Measurements from ENCODE around the gene SETD7. TPM values are rescaled to one million over a fixed set of nuclear protein-coding genes. Genes with fewer than 3 reads are reported as not detected.

The SETD7 gene
- total RNA-seq, 1 experiment from 2014 or later = 52.8 TPM

- Histone ChIP-seq H3K4me1 (ENCODE audit: insufficient read depth, low read length, poor library complexity, severe bottlenecking) (peaks cover 24% of the 10 kb centered on the region), H3K9me3 (ENCODE audit: low read depth, low read length, poor library complexity, severe bottlenecking) (no peaks in the 10 kb centered on the region), H3K4me3 (ENCODE audit: low read depth, low read length, poor library complexity, severe bottlenecking) (no peak overlapping the region), H3K36me3 (ENCODE audit: insufficient read depth, low read length, poor library complexity, severe bottlenecking) (no peaks in the 10 kb centered on the region), H3K27ac (ENCODE audit: low read depth, low read length, poor library complexity, severe bottlenecking) (no peak overlapping the region), H3K27me3 (replicated peaks; ENCODE audit: insufficient read depth, low read depth, low read length, poor library complexity) (no peaks in the 10 kb centered on the region)
- ChIA-PET POLR2A (ENCODE audit: low non-redundant PET) (no interaction called here), CTCF (no interaction called here)
- no peak for DNase-seq (ENCODE audit: low spot score)
- intact Hi-C loops (cut with micrococcal nuclease; ENCODE audit: unreplicated experiment) = no loop called here
- TF ChIP-seq EZH2 (IDR thresholded peaks at IDR 0.05; ENCODE audit: borderline replicate concordance, low read depth, low read length, poor library complexity, severe bottlenecking) (no peak), CTCF (conservative IDR thresholded peaks at IDR 0.05; ENCODE audit: low read depth, low read length) (no peak)
- BruUV-seq (replicated peaks) = no TSS peak
Measured at GRCh38 chr4:139458543-139458942, 97.5 kb downstream of the SETD7 start.

GRCh38 chr4:139457318-139457717, 98.7 kb downstream of the SETD7 start:
- TF ChIP-seq EZH2 (IDR thresholded peaks at IDR 0.05; ENCODE audit: borderline replicate concordance, low read depth, low read length, poor library complexity, severe bottlenecking) = no peak
- TF ChIP-seq CTCF (conservative IDR thresholded peaks at IDR 0.05; ENCODE audit: low read depth, low read length) = no peak
- Histone ChIP-seq H3K4me1 (ENCODE audit: insufficient read depth, low read length, poor library complexity, severe bottlenecking) (peaks cover 24% of the 10 kb centered on the region), H3K36me3 (ENCODE audit: insufficient read depth, low read length, poor library complexity, severe bottlenecking) (no peaks in the 10 kb centered on the region), H3K27me3 (replicated peaks; ENCODE audit: insufficient read depth, low read depth, low read length, poor library complexity) (no peaks in the 10 kb centered on the region), H3K9me3 (ENCODE audit: low read depth, low read length, poor library complexity, severe bottlenecking) (no peaks in the 10 kb centered on the region), H3K4me3 (ENCODE audit: low read depth, low read length, poor library complexity, severe bottlenecking) (no peak overlapping the region), H3K27ac (ENCODE audit: low read depth, low read length, poor library complexity, severe bottlenecking) (no peak overlapping the region)
- intact Hi-C loops (cut with micrococcal nuclease; ENCODE audit: unreplicated experiment) = no loop called here
- no peak for DNase-seq (ENCODE audit: low spot score)
- ChIA-PET CTCF (no interaction called here), POLR2A (ENCODE audit: low non-redundant PET) (interaction anchor here (0.5 kb wide), 1 partner anchor 22 kb away, joined by 5 read pairs; no protein-coding TSS in a partner anchor)
- no TSS peak for BruUV-seq (replicated peaks)

- no TSS peak for BruUV-seq (replicated peaks)
- intact Hi-C loops (cut with micrococcal nuclease; ENCODE audit: unreplicated experiment) = no loop called here
- CTCF ChIA-PET = no interaction called here
Measured at GRCh38 chr4:139455126-139455538, 100.9 kb downstream of the SETD7 start.

More at GRCh38 chr4:139455126-139455538, 100.9 kb downstream of the SETD7 start:
- Histone ChIP-seq H3K27me3 (replicated peaks; ENCODE audit: insufficient read depth, low read depth, low read length, poor library complexity) (no peaks in the 10 kb centered on the region), H3K36me3 (ENCODE audit: insufficient read depth, low read length, poor library complexity, severe bottlenecking) (no peaks in the 10 kb centered on the region), H3K4me3 (ENCODE audit: low read depth, low read length, poor library complexity, severe bottlenecking) (peak overlapping the region; percentile 80), H3K27ac (ENCODE audit: low read depth, low read length, poor library complexity, severe bottlenecking) (no peak overlapping the region), H3K9me3 (ENCODE audit: low read depth, low read length, poor library complexity, severe bottlenecking) (no peaks in the 10 kb centered on the region), H3K4me1 (ENCODE audit: insufficient read depth, low read length, poor library complexity, severe bottlenecking) (peaks cover 24% of the 10 kb centered on the region)
- POLR2A ChIA-PET (ENCODE audit: low non-redundant PET) = no interaction called here
- no peak for TF ChIP-seq EZH2 (IDR thresholded peaks at IDR 0.05; ENCODE audit: borderline replicate concordance, low read depth, low read length, poor library complexity, severe bottlenecking)
- TF ChIP-seq CTCF (conservative IDR thresholded peaks at IDR 0.05; ENCODE audit: low read depth, low read length) = no peak
- DNase-seq (ENCODE audit: low spot score) = no peak

Data from A673 (cell line).